RWPE2 (cell line): ENCODE data around the gene ISLR.

Experiments used
- ATAC-seq: fragments of 200-7000 bp; cut with Tn5 transposase; 3 replicates; pipeline ENCODE4 v1.9.1; 2021; ENCODE audit warnings: low read depth
- DNase-seq: peaks from one replicate; pipeline ENCODE4 v3.0.0-alpha.2; 2020; ENCODE audit warnings: low spot score
- H3K27ac ChIP-seq: fragments of 450-650 bp; 2 replicates; pipeline ENCODE4 v1.5.1; 2017; ENCODE audit warnings: mild to moderate bottlenecking; ENCODE audit not compliant: poor library complexity, severe bottlenecking
- H3K27me3 ChIP-seq: fragments of 250-450 bp; sonication (Bioruptor Pico); 2 replicates; pipeline ENCODE4 v1.5.1; 2021; ENCODE audit warnings: mild to moderate bottlenecking, moderate library complexity; ENCODE audit not compliant: insufficient read depth, poor library complexity, severe bottlenecking
- H3K36me3 ChIP-seq: fragments of 250-450 bp; sonication (Bioruptor Pico); 2 replicates; pipeline ENCODE4 v1.5.1; 2020; ENCODE audit warnings: low read depth, mild to moderate bottlenecking, moderate library complexity
- H3K4me1 ChIP-seq: fragments of 250-450 bp; sonication (Bioruptor Pico); 2 replicates; pipeline ENCODE4 v1.5.1; 2021; ENCODE audit warnings: mild to moderate bottlenecking, moderate library complexity; ENCODE audit not compliant: insufficient read depth, poor library complexity, severe bottlenecking
- H3K4me3 ChIP-seq: fragments of 250-450 bp; sonication (Bioruptor Pico); 2 replicates; pipeline ENCODE4 v1.5.1; 2021; ENCODE audit warnings: mild to moderate bottlenecking, moderate library complexity; ENCODE audit not compliant: severe bottlenecking
- H3K9me3 ChIP-seq: fragments of 250-450 bp; sonication (Bioruptor Pico); 2 replicates; pipeline ENCODE4 v1.5.1; 2021; ENCODE audit warnings: mild to moderate bottlenecking, moderate library complexity; ENCODE audit not compliant: severe bottlenecking
- TF ChIP-seq, protein P1 (sequence below): fragments of 450-650 bp; IDR thresholded peaks from one replicate; pipeline ENCODE4 v1.5.1; 2017; ENCODE audit warnings: mild to moderate bottlenecking, moderate library complexity; ENCODE audit not compliant: poor library complexity, severe bottlenecking

The ISLR gene, protein sequence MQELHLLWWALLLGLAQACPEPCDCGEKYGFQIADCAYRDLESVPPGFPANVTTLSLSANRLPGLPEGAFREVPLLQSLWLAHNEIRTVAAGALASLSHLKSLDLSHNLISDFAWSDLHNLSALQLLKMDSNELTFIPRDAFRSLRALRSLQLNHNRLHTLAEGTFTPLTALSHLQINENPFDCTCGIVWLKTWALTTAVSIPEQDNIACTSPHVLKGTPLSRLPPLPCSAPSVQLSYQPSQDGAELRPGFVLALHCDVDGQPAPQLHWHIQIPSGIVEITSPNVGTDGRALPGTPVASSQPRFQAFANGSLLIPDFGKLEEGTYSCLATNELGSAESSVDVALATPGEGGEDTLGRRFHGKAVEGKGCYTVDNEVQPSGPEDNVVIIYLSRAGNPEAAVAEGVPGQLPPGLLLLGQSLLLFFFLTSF

DNA sequence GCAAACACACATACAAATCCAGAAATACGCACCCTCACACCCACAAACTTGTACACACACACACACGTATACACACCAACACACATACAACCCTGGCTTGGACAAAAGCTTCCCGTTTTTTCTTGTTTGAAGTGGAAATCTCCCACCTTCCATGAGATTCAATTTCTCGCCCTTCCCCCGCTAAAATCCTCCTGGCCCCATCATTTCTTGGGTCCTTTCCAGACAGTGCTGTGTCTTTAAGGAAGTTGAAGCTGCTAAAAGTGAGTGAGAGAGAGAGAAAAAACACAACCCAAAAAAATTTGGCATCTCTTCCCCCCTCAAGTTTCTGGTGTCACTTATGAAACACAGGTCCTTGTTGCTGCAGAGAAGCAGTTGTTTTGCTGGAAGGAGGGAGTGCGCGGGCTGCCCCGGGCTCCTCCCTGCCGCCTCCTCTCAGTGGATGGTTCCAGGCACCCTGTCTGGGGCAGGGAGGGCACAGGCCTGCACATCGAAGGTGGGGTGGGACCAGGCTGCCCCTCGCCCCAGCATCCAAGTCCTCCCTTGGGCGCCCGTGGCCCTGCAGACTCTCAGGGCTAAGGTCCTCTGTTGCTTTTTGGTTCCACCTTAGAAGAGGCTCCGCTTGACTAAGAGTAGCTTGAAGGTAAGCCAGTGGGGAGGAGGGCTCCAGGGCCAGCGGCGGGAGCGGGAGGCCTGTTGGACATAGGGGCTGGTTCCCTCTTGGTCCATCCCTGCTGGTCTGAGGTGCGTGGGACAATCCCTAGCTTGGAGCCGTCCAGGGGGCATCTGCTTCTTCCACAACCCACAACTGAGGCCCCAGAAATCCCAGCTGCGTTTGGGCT, at the start of gene ISLR:
TSS of gene ISLR (plus strand) at position 331 of the 839 bp plus-strand sequence. CDS start 1,149 bp downstream, outside the sequence.
- H3K27ac ChIP-seq, result no peak within 1 kb of the TSS

DNA sequence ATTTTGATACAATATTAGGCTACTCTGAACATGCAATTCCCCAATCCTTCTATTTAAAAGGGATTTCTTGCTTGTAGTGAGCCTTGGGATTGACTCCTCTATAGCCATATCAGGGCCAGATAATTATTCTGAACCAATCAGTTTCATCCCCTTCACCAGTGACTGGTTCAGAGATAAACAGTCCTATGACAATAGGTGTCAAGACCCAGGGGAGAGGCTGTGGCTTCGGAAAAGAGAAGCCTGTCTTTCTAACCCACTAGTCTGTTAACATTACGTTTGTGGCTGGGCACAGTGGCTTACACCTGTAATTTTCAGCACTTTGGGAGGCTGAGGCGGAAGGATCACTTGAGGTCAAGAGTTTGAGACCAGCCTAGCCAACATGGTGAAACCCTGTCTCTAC, 49.3 kb upstream of the ISLR start:
- Histone ChIP-seq H3K27ac (no peak overlapping the region), H3K4me3 (no peak overlapping the region), H3K27me3 (peaks cover 69% of the 10 kb centered on the region), H3K36me3 (no peaks in the 10 kb centered on the region), H3K4me1 (no peaks in the 10 kb centered on the region), H3K9me3 (no peaks in the 10 kb centered on the region)
- DNase-seq (no peak), ATAC-seq (no peak)
- TF ChIP-seq, protein P1, sequence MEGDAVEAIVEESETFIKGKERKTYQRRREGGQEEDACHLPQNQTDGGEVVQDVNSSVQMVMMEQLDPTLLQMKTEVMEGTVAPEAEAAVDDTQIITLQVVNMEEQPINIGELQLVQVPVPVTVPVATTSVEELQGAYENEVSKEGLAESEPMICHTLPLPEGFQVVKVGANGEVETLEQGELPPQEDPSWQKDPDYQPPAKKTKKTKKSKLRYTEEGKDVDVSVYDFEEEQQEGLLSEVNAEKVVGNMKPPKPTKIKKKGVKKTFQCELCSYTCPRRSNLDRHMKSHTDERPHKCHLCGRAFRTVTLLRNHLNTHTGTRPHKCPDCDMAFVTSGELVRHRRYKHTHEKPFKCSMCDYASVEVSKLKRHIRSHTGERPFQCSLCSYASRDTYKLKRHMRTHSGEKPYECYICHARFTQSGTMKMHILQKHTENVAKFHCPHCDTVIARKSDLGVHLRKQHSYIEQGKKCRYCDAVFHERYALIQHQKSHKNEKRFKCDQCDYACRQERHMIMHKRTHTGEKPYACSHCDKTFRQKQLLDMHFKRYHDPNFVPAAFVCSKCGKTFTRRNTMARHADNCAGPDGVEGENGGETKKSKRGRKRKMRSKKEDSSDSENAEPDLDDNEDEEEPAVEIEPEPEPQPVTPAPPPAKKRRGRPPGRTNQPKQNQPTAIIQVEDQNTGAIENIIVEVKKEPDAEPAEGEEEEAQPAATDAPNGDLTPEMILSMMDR, result no peak

More for the DNA sequence above, at the start of gene ISLR:
- peak; percentile 64 for DNase-seq
- Histone ChIP-seq H3K9me3 (no peaks in the 10 kb centered on the region), H3K4me1 (peaks cover 7% of the 10 kb centered on the region), H3K27me3 (no peaks in the 10 kb centered on the region), H3K36me3 (no peaks in the 10 kb centered on the region), H3K4me3 (no peak within 1 kb of the TSS)
- TF ChIP-seq, protein P1, result no peak
- no peak for ATAC-seq

DNA sequence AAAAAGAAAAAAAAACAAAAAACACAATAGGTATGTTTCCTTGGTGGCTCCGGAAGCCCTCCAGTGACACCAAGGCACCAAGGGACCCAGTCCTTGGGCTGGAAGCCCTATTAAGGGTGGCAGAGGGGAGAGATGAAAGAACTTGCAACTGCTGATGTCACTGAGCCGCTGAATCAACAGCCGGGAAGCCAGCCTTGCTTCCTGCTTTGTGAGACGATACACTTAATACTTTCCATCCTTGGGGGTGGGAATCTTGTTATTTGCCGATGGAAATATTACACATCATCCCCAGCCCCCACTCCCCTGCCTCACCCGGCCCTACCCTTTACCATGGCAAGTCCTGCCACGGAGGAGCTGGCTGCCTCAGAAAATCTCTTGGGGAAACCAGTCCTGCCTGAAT, 48.8 kb upstream of the ISLR start:
- Histone ChIP-seq H3K27me3 (peaks cover 74% of the 10 kb centered on the region), H3K9me3 (no peaks in the 10 kb centered on the region), H3K4me1 (no peaks in the 10 kb centered on the region), H3K4me3 (no peak overlapping the region), H3K36me3 (no peaks in the 10 kb centered on the region), H3K27ac (no peak overlapping the region)
- ATAC-seq (no peak), DNase-seq (no peak)
- TF ChIP-seq, protein P1, result no peak

DNA sequence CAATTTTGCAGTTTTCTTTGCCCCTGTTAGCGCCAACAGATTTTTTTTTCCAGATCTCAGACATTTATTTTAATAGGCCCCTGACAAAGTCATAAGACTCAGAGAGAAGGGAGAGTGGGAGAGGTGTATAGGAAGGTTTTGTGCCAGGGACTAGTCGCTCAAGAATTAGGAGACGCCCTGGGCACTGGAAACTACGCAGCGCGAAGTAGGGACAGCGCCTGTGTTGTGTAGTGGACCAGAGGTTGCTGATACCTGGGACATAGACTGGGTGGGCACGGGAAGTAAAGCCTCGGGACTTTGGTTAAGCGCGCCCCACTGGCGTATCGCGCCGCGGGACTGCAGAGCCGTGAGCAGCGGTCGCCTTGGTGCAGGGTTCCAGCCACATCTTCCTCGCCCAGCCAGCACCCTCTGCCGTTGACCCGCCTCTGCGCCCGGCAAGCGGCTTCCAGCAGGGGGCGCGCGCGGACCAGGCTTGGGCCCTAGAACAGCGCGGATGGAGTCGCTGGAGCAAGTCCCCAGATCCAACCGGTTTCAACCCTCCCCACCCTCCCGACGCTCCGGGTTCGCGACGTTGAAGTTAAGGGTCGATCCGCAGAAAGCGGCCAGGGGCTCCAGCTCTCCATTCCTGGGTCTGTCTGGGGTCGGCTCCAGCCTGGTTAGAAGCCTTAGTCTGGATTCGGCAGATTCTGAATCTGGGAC, 46.1 kb upstream of the ISLR start:
- no peak overlapping the region for H3K27ac ChIP-seq
- ATAC-seq, result peak; percentile 88
- peaks cover 94% of the 10 kb centered on the region for H3K27me3 ChIP-seq

More for the DNA sequence above, 46.1 kb upstream of the ISLR start:
- no peaks in the 10 kb centered on the region for H3K9me3 ChIP-seq
- no peaks in the 10 kb centered on the region for H3K4me1 ChIP-seq
- H3K4me3 ChIP-seq, result peak overlapping the region; percentile 24
- TF ChIP-seq, protein P1, result peak; percentile 100
- peak; percentile 90 for DNase-seq
- no peaks in the 10 kb centered on the region for H3K36me3 ChIP-seq
